Panc1 (cell line): Measurements from ENCODE around the gene RTN4IP1.

Experiments used
- POLR2AphosphoS5 ChIP-seq: IDR thresholded peaks from 2 replicates; pipeline ENCODE4 v1.6.1; 2012; ENCODE audit warnings: mild to moderate bottlenecking, low read depth, low read length, moderate library complexity
- TF ChIP-seq, protein P1 (sequence below): fragments of 450-650 bp; IDR thresholded peaks from 2 replicates; pipeline ENCODE4 v1.5.1; 2017; ENCODE audit warnings: mild to moderate bottlenecking

DNA sequence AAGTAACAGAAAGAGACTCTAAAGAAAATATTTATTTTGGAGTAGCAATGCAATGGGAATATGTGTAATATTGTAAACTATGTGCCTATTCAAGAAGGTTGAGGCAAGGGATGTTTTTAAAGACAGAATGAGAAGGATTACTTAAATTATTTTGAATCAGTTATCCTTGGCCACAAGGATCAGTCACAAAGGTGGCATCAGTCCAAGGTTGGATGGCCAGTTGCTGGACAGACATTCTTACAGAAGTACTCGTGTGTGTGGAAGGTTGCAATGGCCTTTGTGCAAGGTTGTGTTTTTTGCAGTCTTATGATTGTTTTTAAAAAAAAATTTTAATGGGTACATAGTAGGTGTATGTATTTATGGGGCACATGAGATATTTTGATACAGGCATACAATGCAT, 2.0 kb upstream of the RTN4IP1 start:
- TF ChIP-seq POLR2AphosphoS5 = no peak
- TF ChIP-seq, protein P1, sequence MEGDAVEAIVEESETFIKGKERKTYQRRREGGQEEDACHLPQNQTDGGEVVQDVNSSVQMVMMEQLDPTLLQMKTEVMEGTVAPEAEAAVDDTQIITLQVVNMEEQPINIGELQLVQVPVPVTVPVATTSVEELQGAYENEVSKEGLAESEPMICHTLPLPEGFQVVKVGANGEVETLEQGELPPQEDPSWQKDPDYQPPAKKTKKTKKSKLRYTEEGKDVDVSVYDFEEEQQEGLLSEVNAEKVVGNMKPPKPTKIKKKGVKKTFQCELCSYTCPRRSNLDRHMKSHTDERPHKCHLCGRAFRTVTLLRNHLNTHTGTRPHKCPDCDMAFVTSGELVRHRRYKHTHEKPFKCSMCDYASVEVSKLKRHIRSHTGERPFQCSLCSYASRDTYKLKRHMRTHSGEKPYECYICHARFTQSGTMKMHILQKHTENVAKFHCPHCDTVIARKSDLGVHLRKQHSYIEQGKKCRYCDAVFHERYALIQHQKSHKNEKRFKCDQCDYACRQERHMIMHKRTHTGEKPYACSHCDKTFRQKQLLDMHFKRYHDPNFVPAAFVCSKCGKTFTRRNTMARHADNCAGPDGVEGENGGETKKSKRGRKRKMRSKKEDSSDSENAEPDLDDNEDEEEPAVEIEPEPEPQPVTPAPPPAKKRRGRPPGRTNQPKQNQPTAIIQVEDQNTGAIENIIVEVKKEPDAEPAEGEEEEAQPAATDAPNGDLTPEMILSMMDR = no peak
